ENCODE data around the gene TMEM175. TPM values are rescaled to one million over a fixed set of nuclear protein-coding genes. Genes with fewer than 3 reads are reported as not detected.

TMEM175 gene
- total and polyA plus RNA-seq, 2 donors from 2014 or later, result 26.0 to 31.1 TPM

- H3K27me3 ChIP-seq (ENCODE audit: control insufficient read depth, insufficient read depth, low read length), result no peaks in the 10 kb centered on the region
- H3K9me3 ChIP-seq (ENCODE audit: control insufficient read depth in 2 of 3, insufficient read depth in 1 of 3, low read length in 3 of 3), result no peaks in the 10 kb centered on the region
- H3K9ac ChIP-seq (ENCODE audit: low read length in 3 of 3), result no peak overlapping the region
- intact Hi-C loops (cut with DNase I), result no loop called here
- H3K27ac ChIP-seq (ENCODE audit: low read depth in 2 of 2, low read length in 2 of 2), result no peak overlapping the region
- no peak overlapping the region for H3K4me3 ChIP-seq (ENCODE audit: low read length in 3 of 3)
- no peaks in the 10 kb centered on the region for H3K4me1 ChIP-seq (ENCODE audit: control insufficient read depth in 2 of 3, insufficient read depth in 2 of 3, low read depth in 1 of 3, low read length in 3 of 3)
- DNase-seq (no peak), FAIRE-seq (no peak)
- peaks cover 7 to 27% (median 12%) of the 10 kb centered on the region in 3 donors for H3K36me3 ChIP-seq (ENCODE audit: control insufficient read depth in 2 of 3, insufficient read depth in 3 of 3, low read length in 3 of 3)
- no peak for TF ChIP-seq CTCF (IDR thresholded peaks at IDR 0.05; ENCODE audit: borderline replicate concordance, extremely low read depth, insufficient read depth)
Observed at GRCh38 chr4:890036-890695, 42.1 kb upstream of the TMEM175 start.

GRCh38 chr4:891747-892146 lies 40.5 kb upstream of the TMEM175 start:
- intact Hi-C loops (cut with DNase I), result no loop called here
- Histone ChIP-seq H3K9ac (ENCODE audit: low read length in 3 of 3) (no peak overlapping the region), H3K27ac (ENCODE audit: low read depth in 2 of 2, low read length in 2 of 2) (no peak overlapping the region), H3K27me3 (ENCODE audit: control insufficient read depth, insufficient read depth, low read length) (no peaks in the 10 kb centered on the region), H3K4me3 (ENCODE audit: low read length in 3 of 3) (no peak overlapping the region), H3K4me1 (ENCODE audit: control insufficient read depth in 2 of 3, insufficient read depth in 2 of 3, low read depth in 1 of 3, low read length in 3 of 3) (no peaks in the 10 kb centered on the region), H3K36me3 (ENCODE audit: control insufficient read depth in 2 of 3, insufficient read depth in 3 of 3, low read length in 3 of 3) (peaks cover 7 to 27% (median 12%) of the 10 kb centered on the region in 3 donors), H3K9me3 (ENCODE audit: control insufficient read depth in 2 of 3, insufficient read depth in 1 of 3, low read length in 3 of 3) (no peaks in the 10 kb centered on the region)
- TF ChIP-seq CTCF (IDR thresholded peaks at IDR 0.05; ENCODE audit: borderline replicate concordance, extremely low read depth, insufficient read depth), result no peak
- FAIRE-seq (no peak), DNase-seq (no peak)

DNA sequence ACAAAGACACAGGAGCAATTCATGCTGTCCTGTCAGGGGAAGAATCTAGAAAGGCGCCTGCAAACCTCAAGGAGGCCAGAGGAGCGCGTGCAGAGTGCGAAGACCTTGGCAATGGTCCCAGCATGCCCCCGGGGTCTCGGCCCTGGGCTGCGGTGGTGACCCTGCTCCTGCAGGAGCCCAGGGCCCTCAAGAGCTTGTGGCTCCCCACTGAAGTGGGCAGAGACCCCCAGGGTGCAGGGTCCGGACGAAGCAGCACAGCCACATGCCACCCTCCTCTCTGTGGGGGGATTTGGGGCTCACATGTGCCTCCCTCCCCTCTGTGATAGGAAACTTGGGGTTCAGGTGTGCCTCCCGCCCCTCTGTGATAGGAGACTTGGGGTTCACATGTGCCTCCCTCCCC lies 39.5 kb upstream of the TMEM175 start:
- Histone ChIP-seq H3K4me3 (ENCODE audit: low read length in 3 of 3) (no peak overlapping the region), H3K27me3 (ENCODE audit: control insufficient read depth, insufficient read depth, low read length) (no peaks in the 10 kb centered on the region), H3K27ac (ENCODE audit: low read depth in 2 of 2, low read length in 2 of 2) (no peak overlapping the region), H3K4me1 (ENCODE audit: control insufficient read depth in 2 of 3, insufficient read depth in 2 of 3, low read depth in 1 of 3, low read length in 3 of 3) (no peaks in the 10 kb centered on the region), H3K9me3 (ENCODE audit: control insufficient read depth in 2 of 3, insufficient read depth in 1 of 3, low read length in 3 of 3) (no peaks in the 10 kb centered on the region), H3K36me3 (ENCODE audit: control insufficient read depth in 2 of 3, insufficient read depth in 3 of 3, low read length in 3 of 3) (peaks cover under 1 to 21% (median 12%) of the 10 kb centered on the region in 3 donors), H3K9ac (ENCODE audit: low read length in 3 of 3) (no peak overlapping the region)
- no peak for FAIRE-seq
- no peak for DNase-seq
- no peak for TF ChIP-seq CTCF (IDR thresholded peaks at IDR 0.05; ENCODE audit: borderline replicate concordance, extremely low read depth, insufficient read depth)
- intact Hi-C loops (cut with DNase I), result no loop called here

Data from kidney (tissue), 14 donors.